SW480 (cell line): ENCODE data around the gene STOML3.

Source experiments
- DNase-seq: peaks from one replicate; pipeline ENCODE4 v3.0.0-alpha.2; 2016; ENCODE audit warnings: low spot score

Gene STOML3

GRCh38 chr13:38980750-38981078, 9.9 kb downstream of the STOML3 start:
- no peak for DNase-seq

- DNase-seq, result no peak
Measured at GRCh38 chr13:38979891-38980749, 10.5 kb downstream of the STOML3 start.

- DNase-seq, result peak; percentile 29
Measured at GRCh38 chr13:38970380-38971051, 20.1 kb downstream of the STOML3 start.

DNA sequence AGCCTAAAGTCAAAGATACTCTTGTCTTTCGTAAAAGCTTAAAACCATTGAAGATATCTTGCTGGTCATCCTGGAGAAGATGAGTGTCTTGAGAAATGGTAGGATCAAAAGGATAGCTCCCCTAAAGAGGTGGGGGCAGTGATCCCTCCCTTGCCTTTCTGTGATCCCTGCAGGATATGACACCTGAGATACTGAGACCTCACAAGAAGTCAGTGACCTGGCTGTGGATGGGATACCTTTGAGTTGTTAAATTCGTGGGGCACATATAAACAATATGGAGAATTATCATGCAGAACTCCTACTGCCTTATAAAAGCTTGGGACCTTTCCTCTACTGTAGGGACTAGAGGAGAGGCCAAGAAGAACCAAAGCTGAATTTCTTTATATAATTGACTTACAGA, 21.4 kb downstream of the STOML3 start:
- DNase-seq, result no peak

- DNase-seq, result no peak
Measured at GRCh38 chr13:38967446-38967845, 23.2 kb downstream of the STOML3 start.

DNA sequence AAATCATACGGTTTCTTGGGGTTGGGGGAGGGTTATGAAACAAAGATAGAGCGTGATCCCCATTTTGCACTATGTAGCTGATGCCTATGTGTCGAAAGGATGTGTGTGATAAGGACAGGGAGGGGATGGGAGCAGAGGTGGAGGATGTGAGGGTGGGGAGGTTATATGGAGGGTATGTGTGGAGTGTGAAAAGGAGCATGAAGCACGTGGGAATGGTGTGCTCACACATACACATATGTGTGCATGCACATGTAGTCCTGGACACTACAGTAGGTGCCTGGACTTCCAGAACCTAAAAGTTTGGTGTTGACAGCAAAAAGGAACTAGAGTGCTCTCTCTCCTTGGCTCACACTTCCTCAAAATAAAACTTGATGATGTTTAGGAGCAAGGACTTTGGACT, 25.4 kb downstream of the STOML3 start:
- DNase-seq, result no peak

GRCh38 chr13:38960175-38960574, 30.5 kb downstream of the STOML3 start:
- no peak for DNase-seq

- no peak for DNase-seq
Measured at GRCh38 chr13:38957794-38958592, 32.6 kb downstream of the STOML3 start.

- no peak for DNase-seq
Measured at GRCh38 chr13:38954844-38955243, 35.8 kb downstream of the STOML3 start.

DNA sequence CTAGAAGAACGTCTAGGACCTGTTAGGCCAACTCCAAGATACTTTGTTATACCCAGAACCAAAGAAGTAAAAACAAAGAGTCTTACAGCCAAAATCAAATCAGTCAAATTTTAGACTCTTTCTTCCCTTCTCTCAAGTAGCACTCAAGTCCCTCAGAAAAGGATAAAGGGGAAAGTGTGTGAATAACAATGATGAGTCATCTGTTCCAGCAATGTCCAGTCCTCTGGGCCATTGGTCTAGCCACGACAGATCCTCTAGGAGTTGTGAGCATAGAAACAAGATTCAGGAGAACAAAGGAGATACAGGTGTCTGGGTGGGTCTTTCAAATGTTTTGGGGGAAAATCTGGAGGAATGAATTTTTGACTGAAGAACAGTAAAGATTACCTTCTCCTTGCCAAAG, 36.3 kb downstream of the STOML3 start:
- DNase-seq, result peak; percentile 20

GRCh38 chr13:38952827-38953226, 37.8 kb downstream of the STOML3 start:
- DNase-seq, result peak; percentile 88

DNA sequence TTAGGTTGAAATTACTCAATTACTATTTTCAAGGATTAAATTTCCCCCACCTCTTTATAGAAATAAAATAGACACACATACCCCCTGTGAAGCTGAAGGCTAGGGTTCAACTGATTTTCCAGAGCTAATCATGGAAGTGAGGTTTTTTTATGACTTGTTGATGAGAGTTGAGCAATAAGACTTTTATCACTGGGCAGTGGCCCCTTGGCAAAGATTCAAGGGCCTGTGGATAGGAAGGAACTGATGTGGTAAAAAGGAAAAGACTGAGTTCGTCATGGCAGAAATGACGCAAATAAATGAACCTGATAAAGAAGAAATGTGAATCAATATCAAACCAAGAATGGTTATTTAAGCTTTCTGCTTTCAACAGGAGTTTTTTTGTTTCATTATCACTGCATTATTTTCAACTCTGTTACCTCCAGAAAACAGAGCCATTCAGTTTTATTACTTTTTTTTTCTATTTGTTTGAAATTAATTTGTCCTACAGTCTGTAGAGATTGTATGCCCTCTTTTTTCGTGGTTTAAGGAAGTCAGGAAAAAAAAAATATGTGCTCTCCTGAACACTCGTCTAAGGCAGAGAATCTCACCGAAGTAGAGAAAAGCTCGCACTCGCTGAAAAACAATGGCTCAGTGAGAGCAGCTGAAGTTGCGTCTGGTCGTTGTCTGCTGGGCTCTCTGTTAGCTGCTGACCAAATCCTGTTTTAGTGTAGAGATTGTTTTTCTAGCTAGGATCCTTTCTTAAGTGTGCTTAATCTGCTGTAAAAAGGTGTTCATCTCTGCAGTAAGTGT, 38.9 kb downstream of the STOML3 start:
- DNase-seq, result no peak

- no peak for DNase-seq
Measured at GRCh38 chr13:38950987-38951386, 39.6 kb downstream of the STOML3 start.

DNA sequence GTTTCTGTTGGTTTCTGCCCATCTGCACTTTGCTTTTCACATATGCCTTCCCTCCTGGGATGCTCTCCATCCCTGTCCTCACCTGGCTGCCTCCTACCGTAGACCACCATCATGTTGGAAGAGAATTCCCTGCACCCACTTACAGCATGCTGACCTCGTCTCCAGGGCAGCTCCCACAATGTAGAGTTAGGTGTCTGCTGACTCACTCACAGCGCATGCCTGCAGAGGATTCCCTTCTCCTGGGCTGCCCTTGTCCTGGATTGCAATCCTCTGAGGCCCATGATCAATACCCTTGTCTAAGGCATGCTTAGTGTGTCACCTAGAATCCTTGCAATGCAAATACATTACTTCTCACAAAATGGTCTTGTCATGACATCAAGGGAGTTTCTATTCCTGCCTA, 43.6 kb downstream of the STOML3 start:
- DNase-seq, result no peak

DNA sequence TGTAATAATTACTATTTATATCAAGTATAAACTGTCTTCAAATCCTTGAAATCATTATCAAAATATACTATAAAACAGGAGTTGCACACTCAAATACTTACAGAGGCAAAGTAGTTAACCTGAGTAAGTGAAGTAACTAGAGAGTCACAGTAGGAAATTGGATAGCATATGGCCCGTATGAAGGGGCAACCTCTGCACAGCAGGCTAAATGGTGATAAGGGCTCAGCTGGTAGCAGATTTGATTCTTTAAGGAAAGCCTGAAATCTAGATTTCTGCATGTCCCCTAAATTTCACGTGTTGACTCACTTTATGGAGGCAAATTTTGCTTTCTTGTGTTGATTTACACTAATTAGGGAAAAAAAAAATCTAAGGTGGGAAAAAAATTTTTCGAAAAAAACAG, 46.4 kb downstream of the STOML3 start:
- DNase-seq, result no peak

DNA sequence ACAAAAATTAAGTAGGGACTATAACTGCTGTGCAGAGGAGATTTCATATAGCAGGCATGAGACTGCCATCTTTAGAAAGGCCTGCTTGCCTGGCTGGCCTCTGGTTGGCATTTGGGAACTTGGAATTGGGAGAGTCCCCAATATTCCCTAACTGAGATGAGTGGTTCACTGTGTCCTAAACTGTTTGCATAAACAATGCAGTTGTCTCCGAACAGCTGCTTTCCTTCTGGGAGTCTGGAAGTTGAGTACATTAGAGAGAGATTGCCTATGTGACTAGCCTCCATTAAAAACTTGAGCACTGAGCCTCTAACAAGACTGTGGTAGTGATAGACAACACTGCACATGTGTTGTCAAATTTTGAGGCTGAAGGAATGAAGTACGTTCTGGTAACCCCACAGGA, 47.4 kb downstream of the STOML3 start:
- no peak for DNase-seq

- peak; percentile 16 for DNase-seq
Measured at GRCh38 chr13:38941353-38941945, 49.2 kb downstream of the STOML3 start.

GRCh38 chr13:38933786-38934185, 56.8 kb downstream of the STOML3 start:
- no peak for DNase-seq

DNA sequence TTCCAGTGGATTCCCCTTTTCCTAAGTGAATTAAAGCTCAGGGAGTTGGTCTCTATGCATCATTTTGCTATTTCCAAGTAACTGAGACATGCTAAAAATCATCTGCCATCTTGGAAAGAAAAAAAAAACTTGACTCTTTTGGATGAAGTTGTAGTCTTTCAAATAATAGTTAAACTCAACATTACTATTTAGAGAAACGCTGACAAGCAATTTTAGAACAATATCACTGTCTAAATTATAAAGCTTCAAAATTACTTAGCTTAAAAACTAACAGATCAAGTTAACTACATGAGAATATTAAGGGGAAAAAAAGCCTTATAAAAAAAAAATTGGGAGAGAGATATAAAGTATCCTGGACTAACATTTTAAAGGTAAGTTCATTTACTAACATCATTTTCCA, 68.5 kb downstream of the STOML3 start:
- no peak for DNase-seq

DNA sequence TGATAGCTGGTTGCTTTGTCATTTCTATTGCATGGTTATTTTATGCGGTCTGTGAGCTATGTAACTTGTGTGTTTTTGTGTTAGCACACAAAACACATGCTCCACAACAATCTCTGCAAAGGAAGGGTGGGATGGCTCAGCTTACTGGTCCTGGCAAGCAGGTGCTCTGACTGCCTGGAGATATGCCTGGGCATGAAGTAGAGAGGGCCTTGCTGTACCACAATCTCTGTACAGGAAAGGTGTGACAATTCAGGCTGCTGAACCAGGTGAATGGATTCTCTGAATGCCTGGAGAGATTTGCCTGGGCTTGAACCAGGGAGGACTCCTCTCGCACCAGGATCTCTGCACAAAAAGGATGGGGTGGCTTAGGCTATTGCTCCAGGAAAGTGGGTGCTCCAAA, 69.5 kb downstream of the STOML3 start:
- DNase-seq, result no peak
